ENCODE results near the gene HACD2.

Gene HACD2

GRCh38 chr3:123584988-123585937 is at the start of gene HACD2:
HACD2 (minus strand) TSS chr3:123585053; CDS start chr3:123585027, 26 bp downstream.
- DNase-seq (ENCODE audit: low read depth, low spot score): peak; percentile 95

- no peak for DNase-seq (ENCODE audit: low read depth, low spot score)
Observed at GRCh38 chr3:123634149-123635051, 49.5 kb upstream of the HACD2 start.

GRCh38 chr3:123633530-123633929 is 48.7 kb upstream of the HACD2 start:
- DNase-seq (ENCODE audit: low read depth, low spot score): no peak

GRCh38 chr3:123632161-123632655 is 47.4 kb upstream of the HACD2 start:
- no peak for DNase-seq (ENCODE audit: low read depth, low spot score)

GRCh38 chr3:123629747-123630047 is 44.8 kb upstream of the HACD2 start:
- DNase-seq (ENCODE audit: low read depth, low spot score): no peak

- no peak for DNase-seq (ENCODE audit: low read depth, low spot score)
Observed at GRCh38 chr3:123628996-123629746, 44.3 kb upstream of the HACD2 start.

- no peak for DNase-seq (ENCODE audit: low read depth, low spot score)
Observed at GRCh38 chr3:123627673-123628670, 43.1 kb upstream of the HACD2 start.

GRCh38 chr3:123626881-123627280 is 42.0 kb upstream of the HACD2 start:
- no peak for DNase-seq (ENCODE audit: low read depth, low spot score)

- no peak for DNase-seq (ENCODE audit: low read depth, low spot score)
Observed at GRCh38 chr3:123624302-123624701, 39.4 kb upstream of the HACD2 start.

- DNase-seq (ENCODE audit: low read depth, low spot score): no peak
Observed at GRCh38 chr3:123623346-123623880, 38.6 kb upstream of the HACD2 start.

- no peak for DNase-seq (ENCODE audit: low read depth, low spot score)
Observed at GRCh38 chr3:123622766-123623165, 37.9 kb upstream of the HACD2 start.

GRCh38 chr3:123621850-123622189 is 37.0 kb upstream of the HACD2 start:
- no peak for DNase-seq (ENCODE audit: low read depth, low spot score)

- DNase-seq (ENCODE audit: low read depth, low spot score): no peak
Observed at GRCh38 chr3:123621186-123621849, 36.5 kb upstream of the HACD2 start.

- DNase-seq (ENCODE audit: low read depth, low spot score): no peak
Observed at GRCh38 chr3:123620343-123620742, 35.5 kb upstream of the HACD2 start.

- no peak for DNase-seq (ENCODE audit: low read depth, low spot score)
Observed at GRCh38 chr3:123618768-123619484, 34.1 kb upstream of the HACD2 start.

- DNase-seq (ENCODE audit: low read depth, low spot score): no peak
Observed at GRCh38 chr3:123618076-123618708, 33.3 kb upstream of the HACD2 start.

GRCh38 chr3:123616593-123616992 is 31.7 kb upstream of the HACD2 start:
- DNase-seq (ENCODE audit: low read depth, low spot score): no peak

- DNase-seq (ENCODE audit: low read depth, low spot score): no peak
Observed at GRCh38 chr3:123613543-123613942, 28.7 kb upstream of the HACD2 start.
